Eye (tissue), 1 donor: ENCODE measurements around the gene RSRP1.

ENCODE experiments used
- DNase-seq: peaks from one replicate; pipeline ENCODE4 v3.0.0-alpha.2; 2015

RSRP1 gene

DNA sequence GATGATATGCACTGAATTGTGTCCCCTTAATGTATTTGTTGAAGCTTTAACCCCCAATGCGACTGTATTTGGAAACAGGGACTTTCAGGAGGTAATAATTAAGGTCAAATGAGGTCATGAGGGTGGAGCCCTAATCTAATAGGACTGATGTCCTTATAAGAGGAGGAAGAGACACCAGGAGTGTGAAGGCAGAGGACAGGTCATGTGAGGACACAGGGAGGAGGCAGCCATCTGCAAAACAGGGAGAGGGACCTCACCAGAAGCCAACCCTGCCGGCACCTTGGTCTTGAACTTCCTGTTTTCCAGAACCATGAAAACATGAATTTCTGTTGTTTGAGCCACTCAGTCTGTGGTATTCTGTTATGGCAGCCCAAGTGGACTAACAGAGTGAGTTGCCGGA is 30.2 kb downstream of the RSRP1 start:
- no peak for DNase-seq

GRCh38 chr1:25216123-25216522 is 31.1 kb downstream of the RSRP1 start:
- DNase-seq, result no peak

- DNase-seq, result no peak
Observed at GRCh38 chr1:25212725-25213124, 34.5 kb downstream of the RSRP1 start.

DNA sequence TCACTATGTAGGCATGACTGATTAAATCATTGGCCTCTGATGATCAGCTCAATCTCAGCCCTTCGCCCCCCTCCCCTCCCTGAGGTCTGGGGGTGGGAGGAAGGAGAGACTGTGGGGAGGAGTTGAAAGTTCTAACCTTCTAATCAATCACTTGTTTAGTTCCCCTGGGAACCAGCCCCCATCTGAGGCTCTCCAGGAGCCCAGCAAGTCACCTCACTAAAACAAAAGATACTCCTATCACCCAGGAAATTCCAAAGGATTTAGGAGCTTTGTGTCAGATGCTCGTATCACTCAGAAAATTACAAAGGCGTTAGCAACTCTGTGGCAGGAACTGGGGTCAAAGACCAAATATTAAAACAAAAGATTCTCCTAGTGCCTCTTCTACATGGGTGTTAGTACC is 36.5 kb downstream of the RSRP1 start:
- no peak for DNase-seq

- no peak for DNase-seq
Observed at GRCh38 chr1:25209516-25209915, 37.7 kb downstream of the RSRP1 start.

DNA sequence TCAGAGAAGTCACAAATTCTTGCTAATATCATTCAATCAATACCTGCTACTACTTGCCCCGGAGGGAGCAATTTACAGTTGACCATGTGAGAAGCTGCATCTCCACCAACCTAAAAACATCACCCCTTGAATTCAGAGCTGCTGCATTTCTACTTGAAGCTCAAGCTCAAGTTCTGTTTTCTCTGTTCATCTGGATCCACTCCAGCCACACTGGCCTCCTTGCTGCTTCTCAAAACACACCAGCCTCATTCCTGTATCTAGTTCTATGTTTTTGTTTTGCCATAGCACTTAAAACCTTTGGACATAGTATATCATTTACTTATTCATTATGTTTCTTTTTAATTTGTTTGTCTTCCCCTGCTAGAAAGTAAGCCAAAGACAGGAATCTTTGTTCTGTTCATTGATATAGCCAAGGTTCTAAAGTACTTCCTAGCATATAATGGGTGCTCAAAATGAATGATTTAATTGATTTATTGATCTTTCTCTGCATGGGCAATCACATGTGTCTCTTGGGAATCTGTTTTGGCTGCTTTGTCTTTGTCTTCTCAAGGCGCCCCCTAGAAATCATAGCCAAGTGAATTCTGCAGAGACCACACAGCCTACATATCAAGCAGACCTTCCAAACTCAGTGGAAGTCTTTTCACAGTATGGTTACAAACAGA is 38.6 kb downstream of the RSRP1 start:
- DNase-seq, result no peak

DNA sequence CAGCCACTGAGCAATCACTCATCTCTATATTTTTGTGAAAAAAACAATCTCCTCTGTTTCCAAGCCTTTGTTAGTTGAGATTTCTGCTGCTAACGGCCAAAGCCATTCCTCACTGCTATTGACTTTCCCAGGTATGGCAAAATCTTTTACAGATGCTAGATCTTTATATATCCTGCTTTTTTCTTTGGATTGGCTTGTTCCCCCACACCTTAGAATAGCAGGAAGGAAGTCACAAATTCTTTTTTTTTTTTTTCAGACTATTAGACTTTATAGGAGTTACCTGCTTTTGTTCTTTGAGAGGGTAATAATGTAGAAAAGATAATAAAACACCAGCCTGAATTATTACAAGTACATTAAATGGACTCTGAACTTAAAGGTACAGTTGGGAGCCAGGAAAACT is 39.2 kb downstream of the RSRP1 start:
- DNase-seq, result no peak

DNA sequence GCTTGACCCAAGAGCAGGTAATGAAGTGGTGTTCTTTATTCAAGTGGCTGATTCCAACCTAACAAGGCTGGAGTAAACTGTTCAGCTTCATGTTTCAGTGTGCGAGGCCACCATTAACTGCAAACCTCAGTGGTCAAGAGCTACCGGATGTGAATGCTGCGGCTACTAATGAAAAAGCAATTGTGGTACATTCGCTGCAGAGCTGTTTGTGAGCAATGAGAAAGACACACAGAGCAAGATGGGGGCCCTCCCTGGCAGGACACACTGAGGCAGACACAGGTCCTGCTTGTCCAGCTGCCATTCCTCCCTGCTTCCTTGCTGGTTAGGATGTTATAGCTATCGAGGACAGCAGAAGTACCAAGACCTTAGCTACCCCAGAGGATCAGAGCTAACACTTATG is 41.1 kb downstream of the RSRP1 start:
- no peak for DNase-seq

DNA sequence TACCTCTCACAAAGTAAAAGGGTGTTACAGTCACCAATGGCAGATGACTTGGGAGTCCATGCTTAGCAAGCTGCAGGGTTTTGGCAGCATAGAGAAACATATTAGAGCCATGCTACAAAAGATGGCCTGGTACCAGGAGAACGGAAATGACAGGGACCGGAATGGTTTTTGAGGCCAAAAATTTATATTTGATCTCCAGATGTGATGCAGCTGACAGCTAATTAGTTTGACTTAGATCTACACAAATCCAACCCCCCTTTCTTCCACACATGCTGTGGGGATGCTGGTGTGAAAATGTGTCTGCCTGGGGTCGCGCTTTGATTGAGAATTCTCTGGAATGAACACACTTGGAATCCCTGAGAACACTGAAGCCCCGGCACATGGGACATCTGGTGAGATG is 41.5 kb downstream of the RSRP1 start:
- DNase-seq, result peak; percentile 35

- peak; percentile 80 for DNase-seq
Observed at GRCh38 chr1:25204797-25205480, 42.3 kb downstream of the RSRP1 start.

DNA sequence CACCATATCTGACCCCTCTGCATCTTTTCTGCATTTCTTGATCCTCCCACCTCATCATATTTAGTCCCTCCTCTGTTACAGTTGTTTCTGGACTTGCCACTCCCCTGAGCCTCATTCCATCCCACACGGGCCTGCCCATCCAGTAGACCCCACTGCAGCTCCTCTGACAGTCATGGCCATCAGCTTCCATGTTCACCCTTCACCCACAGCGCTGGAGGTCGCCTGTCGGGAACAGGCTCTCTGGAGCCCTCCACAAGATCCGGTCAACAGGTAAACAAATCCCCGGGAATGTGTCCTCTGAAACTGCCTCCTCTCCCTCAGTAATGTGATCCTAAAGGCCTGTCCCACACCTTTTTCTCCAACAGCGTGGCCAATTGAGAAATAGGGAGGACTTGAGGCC is 46.2 kb downstream of the RSRP1 start:
- no peak for DNase-seq

DNA sequence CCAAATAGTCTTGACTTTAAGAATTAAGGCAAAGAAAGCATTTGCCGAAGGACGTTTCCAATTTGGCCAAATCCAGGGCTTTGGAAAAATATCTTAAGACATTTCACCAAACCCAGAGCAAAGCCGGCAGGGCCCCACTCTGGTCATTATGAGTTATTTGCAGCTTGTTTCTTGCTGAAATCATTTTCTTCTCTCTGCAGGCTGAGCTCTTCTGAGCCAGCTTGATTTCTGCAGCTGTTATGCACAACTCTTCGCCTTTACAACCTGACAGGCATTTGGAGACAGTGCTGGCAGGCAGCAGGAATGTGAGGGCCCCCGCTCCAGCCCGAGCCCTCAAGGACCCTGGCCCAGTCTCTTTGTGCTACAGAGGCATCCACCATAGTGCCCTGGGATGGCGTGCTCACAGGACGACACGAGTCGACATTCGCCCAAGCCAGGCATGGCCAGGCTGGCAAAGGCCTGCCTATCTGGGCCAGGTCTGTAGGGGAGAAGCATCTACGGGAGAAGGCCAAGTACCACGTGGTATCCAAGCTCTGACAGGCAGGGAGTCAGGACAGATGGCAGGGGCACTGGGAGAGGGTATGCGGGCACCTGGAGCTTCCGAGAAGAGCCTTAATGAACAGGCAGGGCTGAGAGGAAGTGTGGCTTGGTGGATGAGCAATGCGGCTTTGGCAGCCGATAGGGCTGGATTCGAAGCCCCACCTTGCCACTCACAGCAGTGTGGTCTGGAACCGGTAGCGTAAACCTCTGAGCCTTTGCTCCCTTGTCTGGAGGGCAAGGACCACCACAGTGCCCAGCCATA is 47.2 kb downstream of the RSRP1 start:
- peak; percentile 37 for DNase-seq

DNA sequence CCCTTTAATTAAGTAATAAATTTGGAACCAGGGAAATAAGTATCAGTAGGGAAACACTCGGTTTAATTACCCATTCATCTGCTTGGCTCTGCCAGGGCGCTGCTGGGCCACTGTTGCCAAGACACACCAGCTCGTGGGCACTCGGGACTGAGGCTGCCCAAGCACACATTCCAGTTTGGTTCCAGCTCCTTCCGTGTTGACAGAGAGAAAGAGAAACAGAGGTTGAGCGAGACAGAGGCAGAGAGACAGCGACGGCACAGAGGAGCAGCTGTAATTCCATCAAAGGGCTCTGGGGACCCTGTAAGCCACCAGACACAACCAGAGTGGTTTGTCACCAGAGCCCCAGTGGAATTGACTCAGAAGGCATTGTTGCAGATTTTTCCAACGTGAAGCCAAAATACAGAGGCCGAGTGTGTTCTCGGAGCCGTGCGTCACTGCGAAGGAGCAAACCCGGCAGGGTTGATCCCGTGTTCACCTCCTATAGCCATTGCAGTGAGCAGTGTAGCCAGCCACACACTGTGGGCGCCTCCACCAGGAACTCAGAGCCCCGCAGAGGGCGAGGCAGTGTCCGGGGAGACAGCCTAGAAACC is 48.5 kb downstream of the RSRP1 start:
- peak; percentile 74 for DNase-seq

- DNase-seq, result peak; percentile 51
Observed at GRCh38 chr1:25197982-25198662, 49.1 kb downstream of the RSRP1 start.

DNA sequence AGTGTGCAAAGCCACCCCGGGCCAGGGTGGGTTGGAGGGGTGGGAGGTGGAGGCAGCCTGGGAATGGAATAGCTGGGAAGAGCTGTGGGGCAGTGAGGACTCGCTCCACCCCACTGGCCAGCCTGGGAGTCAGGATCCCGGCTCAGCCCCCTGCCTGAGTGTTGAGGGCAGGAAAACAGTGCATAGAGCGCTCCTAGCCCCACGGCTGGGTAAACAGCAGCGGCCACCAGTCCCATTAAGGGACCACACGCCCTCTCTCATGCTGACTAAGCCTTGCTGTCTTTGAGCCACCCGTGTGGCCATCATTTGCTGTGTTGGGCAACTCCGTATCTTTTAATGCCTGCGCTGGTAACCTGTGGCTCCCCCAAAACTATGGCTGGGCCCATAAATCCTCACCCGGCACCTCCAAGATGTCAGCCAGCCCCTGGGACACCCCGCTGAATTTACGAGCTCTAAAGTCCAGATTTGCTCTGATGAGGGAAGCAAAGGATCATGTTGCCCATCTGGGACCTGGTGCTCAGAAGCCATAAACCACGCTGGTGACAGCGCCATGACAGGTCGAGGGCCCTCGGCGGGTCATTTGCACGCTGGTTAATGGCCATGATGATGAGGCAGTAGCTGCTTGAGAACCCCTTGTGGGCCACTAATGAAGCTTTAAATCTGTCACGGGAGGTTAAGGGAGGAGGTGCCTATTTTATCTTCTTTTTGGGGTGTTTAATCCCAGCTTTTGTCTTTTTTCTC is 49.8 kb downstream of the RSRP1 start:
- DNase-seq, result peak; percentile 58

DNA sequence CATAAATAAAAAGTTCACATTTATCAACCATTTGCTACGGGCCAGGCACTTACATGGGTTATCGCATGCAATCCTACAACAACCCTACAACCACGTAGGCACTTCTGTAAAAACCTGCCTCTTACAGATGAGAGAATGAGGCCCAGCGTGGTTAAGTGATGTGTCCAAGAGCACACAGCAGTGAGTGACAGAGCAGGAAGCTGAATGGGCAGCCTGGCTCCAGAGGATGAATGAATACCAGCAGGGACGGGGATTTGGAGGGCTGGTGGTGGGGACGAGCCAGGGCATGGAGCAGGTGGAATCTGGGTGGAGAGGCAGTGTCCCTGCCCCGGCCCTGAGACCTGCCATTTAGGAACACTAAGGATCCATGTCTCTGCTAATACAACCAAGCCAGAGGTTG is 50.4 kb downstream of the RSRP1 start:
- no peak for DNase-seq

DNA sequence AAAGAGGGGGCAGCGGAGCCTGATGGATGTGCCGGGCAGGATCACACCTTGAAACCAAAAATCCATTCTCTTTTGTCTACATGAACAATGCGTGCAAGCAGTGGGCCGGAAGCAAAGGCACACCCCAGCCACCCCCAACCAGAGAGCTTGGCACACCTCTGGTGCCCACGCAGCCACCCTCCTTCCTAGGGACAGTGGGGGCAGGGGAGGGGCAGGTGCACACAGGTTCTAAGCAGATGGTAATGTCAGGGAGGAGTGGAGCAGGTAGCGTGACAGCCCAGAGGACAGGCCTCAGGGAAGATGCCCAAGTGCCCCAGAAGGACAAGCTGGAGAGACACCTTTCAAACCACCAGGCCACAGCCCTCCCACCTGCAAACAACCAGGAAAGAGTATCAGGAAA is 51.4 kb downstream of the RSRP1 start:
- no peak for DNase-seq

- peak; percentile 52 for DNase-seq
Observed at GRCh38 chr1:25194572-25195020, 52.7 kb downstream of the RSRP1 start.

- DNase-seq, result no peak
Observed at GRCh38 chr1:25194054-25194453, 53.2 kb downstream of the RSRP1 start.

- DNase-seq, result no peak
Observed at GRCh38 chr1:25193229-25193628, 54.0 kb downstream of the RSRP1 start.
